Thyroid gland (tissue), 4 donors: ENCODE measurements around the gene NRARP. TPM values are rescaled to one million over a fixed set of nuclear protein-coding genes. Genes with fewer than 3 reads are reported as not detected.
A peak's percentile ranks its signal among the peaks of the same experiment; 100 is the strongest.

Source experiments
- DNase-seq, 2 donors: peaks; one replicate each; pipeline ENCODE4 v3.0.0-alpha.2; 2019
- H3K27ac ChIP-seq, 3 donors: fragments of 200-600 bp; sonication (generic); 1 replicate in 2 of 3; 2 replicates in 1 of 3; pipeline ENCODE4 v1.5.1; 2016 to 2019; ENCODE audit warnings: mild to moderate bottlenecking in 1 of 3, moderate library complexity in 1 of 3
- H3K27me3 ChIP-seq: fragments of 200-600 bp; sonication (generic); one replicate; pipeline ENCODE4 v1.5.1; 2019
- H3K36me3 ChIP-seq, 2 donors: fragments of 200-600 bp; sonication (generic); one replicate each; pipeline ENCODE4 v1.5.1; 2016 to 2019
- H3K4me1 ChIP-seq, 2 donors: fragments of 200-600 bp; sonication (generic); one replicate each; pipeline ENCODE4 v1.5.1; 2017 to 2019
- H3K4me3 ChIP-seq, 3 donors: fragments of 200-600 bp; sonication (generic); replicated peaks in 1 of 3; 1 replicate in 2 of 3; 2 replicates in 1 of 3; pipeline ENCODE4 v1.5.1; 2016; ENCODE audit warnings: mild to moderate bottlenecking in 1 of 3
- H3K9me3 ChIP-seq: fragments of 200-600 bp; sonication (generic); one replicate; pipeline ENCODE4 v1.5.1; 2017
- POLR2A ChIP-seq, 2 donors: fragments of 450-650 bp; IDR thresholded peaks; one replicate each; pipeline ENCODE4 v1.6.1; 2017; ENCODE audit warnings: antibody characterized with exemption in 2 of 2, mild to moderate bottlenecking in 2 of 2, moderate library complexity in 1 of 2
- WGBS, 2 donors: methylation state at CpG; one replicate each; pipeline ENCODE4 v1.1.5; 2017; 5-methylcytosine and 5-hydroxymethylcytosine counted together
- intact Hi-C: fragments of 100-400 bp; cut with DNase I; formaldehyde crosslinking; loops from one replicate; pipeline ENCODE4 v1.15.1; 2023
- total RNA-seq, 4 donors: library from RNA; depleted of rRNA; stranded (reverse); fragments of >200 nt; gene quantifications; one replicate each; pipeline ENCODE4 v1.2.3, GENCODE V29; 2016
- TF ChIP-seq, protein P1 (sequence below), 6 experiments: fragments of 200-600 bp in 3 of 6; fragments of 450-650 bp in 3 of 6; sonication (generic) in 3 of 6; IDR thresholded peaks; one replicate each; pipeline ENCODE4 v1.5.1; 2016 to 2019; ENCODE audit warnings: antibody characterized with exemption in 6 of 6, mild to moderate bottlenecking in 2 of 6, inconsistent platforms in 1 of 6, moderate library complexity in 1 of 6

NRARP gene
- total RNA-seq, 4 donors from 2014 or later, result 1.8 to 10.2 (median 6.8) TPM

DNA sequence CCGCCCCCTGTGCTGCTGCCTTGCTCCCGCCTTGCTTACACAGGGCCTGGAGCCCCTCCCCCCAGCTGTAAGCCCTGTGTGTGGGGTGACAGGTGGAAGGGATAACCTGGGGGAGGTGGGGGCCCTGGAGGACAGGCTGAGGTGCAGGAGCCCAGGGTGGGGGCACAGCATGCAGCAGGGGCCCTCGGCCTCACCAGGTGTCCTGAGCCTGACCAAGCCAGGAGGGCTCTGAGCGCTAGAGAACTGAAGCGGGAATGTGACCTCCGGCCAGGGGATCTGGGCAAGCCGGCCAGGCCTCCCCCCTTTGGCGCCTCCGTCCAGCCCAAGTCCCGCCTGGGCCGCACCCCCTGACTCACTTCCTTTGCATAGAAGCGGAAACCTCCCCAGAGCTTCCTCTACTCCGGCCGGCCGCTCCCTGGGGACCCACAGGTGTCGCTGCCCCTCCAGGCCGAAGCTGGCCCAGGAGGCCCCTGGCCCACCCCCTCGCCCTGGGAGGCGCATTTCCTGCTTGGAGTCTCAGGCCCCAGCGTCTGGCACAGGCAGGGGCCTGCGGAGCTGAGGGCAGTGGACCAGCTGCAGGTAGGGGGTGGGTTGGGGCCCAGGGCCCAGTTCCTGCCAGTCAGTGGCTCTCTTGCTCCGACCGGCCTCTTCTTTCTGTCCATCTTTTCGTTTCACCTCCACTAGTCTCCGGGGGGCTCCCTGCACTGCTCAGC lies 24.6 kb downstream of the NRARP start, which contains the start of gene TOR4A:
TOR4A (plus strand) TSS at position 398 of the 713 bp plus-strand sequence. CDS start 964 bp downstream, outside the sequence.
- H3K36me3 ChIP-seq, result peaks cover 7 to 9% of the 10 kb centered on the region in 2 donors
- DNase-seq, result peak; percentile 87 to 88
- H3K4me3 ChIP-seq, result peak within 1 kb of the TSS in 2 of 3 donors; percentile 12 to 40
- H3K9me3 ChIP-seq, result no peaks in the 10 kb centered on the region
- peak within 1 kb of the TSS; percentile 82 to 86 (median 86) for H3K27ac ChIP-seq
- H3K4me1 ChIP-seq, result peaks cover 32 to 39% of the 10 kb centered on the region in 2 donors
- WGBS, 2 donors, result 9 to 24% methylated on average over 9 of the region's 25 CpGs
- H3K27me3 ChIP-seq, result no peaks in the 10 kb centered on the region
- TF ChIP-seq, protein P1, sequence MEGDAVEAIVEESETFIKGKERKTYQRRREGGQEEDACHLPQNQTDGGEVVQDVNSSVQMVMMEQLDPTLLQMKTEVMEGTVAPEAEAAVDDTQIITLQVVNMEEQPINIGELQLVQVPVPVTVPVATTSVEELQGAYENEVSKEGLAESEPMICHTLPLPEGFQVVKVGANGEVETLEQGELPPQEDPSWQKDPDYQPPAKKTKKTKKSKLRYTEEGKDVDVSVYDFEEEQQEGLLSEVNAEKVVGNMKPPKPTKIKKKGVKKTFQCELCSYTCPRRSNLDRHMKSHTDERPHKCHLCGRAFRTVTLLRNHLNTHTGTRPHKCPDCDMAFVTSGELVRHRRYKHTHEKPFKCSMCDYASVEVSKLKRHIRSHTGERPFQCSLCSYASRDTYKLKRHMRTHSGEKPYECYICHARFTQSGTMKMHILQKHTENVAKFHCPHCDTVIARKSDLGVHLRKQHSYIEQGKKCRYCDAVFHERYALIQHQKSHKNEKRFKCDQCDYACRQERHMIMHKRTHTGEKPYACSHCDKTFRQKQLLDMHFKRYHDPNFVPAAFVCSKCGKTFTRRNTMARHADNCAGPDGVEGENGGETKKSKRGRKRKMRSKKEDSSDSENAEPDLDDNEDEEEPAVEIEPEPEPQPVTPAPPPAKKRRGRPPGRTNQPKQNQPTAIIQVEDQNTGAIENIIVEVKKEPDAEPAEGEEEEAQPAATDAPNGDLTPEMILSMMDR (IDR thresholded peaks at IDR 0.05), result peak in 3 of 6 experiments; percentile 17 to 20 (median 19)
- peak in 1 of 2 donors; percentile 49 for TF ChIP-seq POLR2A (IDR thresholded peaks at IDR 0.05)
- intact Hi-C loops, result no loop called here

DNA sequence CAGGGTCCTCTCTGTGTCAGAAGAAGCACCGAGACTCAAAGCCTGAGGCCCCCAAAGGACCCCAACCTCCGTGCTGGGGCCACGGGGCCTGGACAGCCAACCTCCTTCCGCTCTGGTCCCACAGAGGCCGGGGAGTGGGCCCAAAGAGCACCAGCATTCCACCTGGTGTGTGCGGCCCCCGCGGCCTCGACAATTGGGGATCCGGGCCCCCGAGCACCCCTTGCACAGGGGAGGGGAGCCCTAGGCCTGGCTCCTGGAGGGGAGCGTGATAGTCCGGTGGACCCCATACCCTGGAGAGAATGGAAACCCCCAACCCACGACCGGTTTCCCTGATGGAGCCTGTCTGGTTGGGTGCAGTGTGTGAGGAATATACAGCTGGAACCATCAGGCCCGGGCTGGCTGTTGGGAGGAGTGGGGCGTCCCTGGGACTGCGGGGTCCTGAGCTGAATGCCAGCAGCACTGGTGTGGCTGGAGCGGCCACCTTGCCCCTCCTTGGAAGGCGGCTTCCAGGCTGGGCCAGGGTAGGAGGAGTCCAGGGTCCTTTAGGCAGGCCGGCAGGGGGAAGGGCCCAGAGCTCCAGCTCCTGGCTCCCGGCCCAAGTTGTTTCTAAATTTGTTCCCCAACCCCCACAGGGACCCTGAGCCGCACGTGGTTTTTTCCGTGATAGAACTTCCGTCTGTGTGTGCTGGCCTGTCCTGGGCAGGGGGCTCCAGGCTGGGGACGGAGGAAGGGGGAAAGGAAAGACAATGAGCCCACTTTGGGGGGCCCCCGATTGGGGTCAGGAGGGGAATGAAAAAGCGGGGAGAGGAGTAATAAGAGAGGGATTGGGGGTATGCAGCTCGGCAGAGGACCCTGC lies 25.4 kb downstream of the NRARP start:
- Histone ChIP-seq H3K27me3 (no peaks in the 10 kb centered on the region), H3K9me3 (no peaks in the 10 kb centered on the region), H3K27ac (peak overlapping the region; percentile 82 to 86 (median 86)), H3K36me3 (peaks cover 11 to 15% of the 10 kb centered on the region in 2 donors), H3K4me3 (peak overlapping the region in 1 of 3 donors; percentile 40), H3K4me1 (peaks cover 32 to 39% of the 10 kb centered on the region in 2 donors)
- intact Hi-C loops, result no loop called here
- WGBS, 2 donors, result 9 to 13% methylated on average over 11 to 12 of the region's 30 CpGs
- no peak for TF ChIP-seq POLR2A (IDR thresholded peaks at IDR 0.05)
- TF ChIP-seq, protein P1 (IDR thresholded peaks at IDR 0.05), result no peak
- peak; percentile 91 for DNase-seq

DNA sequence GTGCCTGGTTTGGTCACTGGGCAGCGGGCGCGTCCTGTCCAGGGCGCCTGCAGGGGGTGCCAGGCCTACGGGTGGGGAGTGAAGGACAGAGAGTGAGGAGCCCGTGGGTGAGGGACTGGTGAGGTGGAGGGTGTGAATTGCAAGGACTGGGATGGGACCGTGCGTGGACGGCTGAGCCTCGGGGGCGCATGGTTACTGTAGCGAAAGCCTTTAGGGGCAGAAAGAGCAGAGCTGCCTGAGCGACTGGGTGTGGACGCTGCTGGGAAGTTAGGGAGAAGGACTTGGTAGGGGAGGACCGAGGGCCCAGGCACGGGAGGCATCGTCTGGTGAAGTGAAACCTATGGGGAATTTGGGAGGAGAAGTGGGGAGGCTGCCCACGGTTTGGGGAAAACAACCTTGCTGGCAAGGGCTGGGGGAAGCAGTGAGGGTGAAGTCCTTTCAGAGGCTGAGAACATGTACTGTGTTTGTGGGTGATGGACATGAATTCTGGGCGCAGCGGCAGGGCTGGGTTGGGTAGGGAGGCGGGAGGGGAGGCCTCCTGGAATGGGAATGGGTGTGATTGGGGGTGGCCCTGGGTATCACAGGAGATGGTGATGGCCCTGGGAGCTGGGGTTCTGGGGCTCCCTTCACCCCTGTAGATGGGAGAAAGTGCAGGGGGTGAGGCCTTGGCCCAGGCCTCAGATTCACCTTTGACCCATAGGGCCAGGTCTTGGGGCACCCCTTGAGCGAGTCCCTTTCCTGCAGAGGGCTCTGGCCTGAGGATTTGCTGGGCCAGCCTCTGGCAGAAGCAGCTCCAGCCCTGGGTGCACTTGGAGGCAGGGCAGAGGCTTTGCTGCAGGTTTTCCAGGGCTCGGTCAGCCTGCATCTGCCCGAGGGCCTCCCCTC lies 26.2 kb downstream of the NRARP start:
- TF ChIP-seq POLR2A (IDR thresholded peaks at IDR 0.05), result no peak
- TF ChIP-seq, protein P1 (IDR thresholded peaks at IDR 0.05), result no peak
- 81 to 83% methylated on average over 21 to 22 of the region's 24 CpGs for WGBS, 2 donors
- no peaks in the 10 kb centered on the region for H3K27me3 ChIP-seq

DNA sequence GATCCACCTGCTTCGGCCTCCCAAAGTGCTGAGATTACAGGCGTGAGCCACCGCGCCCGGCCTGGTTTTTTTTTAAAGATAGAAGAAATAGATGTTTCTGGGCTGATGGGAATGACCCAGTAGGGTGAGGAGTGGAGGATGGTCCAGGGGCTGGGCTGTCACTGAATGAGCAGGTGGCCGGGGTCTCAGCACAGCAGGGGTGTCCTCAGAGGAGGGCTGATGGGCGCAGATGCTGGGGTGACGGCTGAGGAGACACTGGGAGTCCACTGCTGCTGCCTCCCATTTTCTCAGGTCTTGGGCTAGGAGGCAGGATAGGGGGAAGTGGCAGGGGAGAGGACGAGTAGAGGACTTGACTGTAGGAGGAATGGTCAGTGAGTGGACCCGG lies 26.9 kb downstream of the NRARP start:
- intact Hi-C loops, result no loop called here
- DNase-seq, result no peak
- Histone ChIP-seq H3K27ac (peak overlapping the region in 2 of 3 donors; percentile 30 to 72), H3K4me3 (no peak overlapping the region), H3K9me3 (no peaks in the 10 kb centered on the region), H3K27me3 (no peaks in the 10 kb centered on the region), H3K36me3 (peaks cover 11 to 15% of the 10 kb centered on the region in 2 donors), H3K4me1 (peaks cover 32 to 39% of the 10 kb centered on the region in 2 donors)
- TF ChIP-seq POLR2A (IDR thresholded peaks at IDR 0.05), result no peak
- TF ChIP-seq, protein P1 (IDR thresholded peaks at IDR 0.05), result no peak
- 74 to 84% methylated on average over 10 of the region's 10 CpGs for WGBS, 2 donors

More for the DNA sequence above, 26.2 kb downstream of the NRARP start:
- Histone ChIP-seq H3K4me3 (no peak overlapping the region), H3K9me3 (no peaks in the 10 kb centered on the region), H3K4me1 (peaks cover 32 to 39% of the 10 kb centered on the region in 2 donors), H3K27ac (peak overlapping the region in 2 of 3 donors; percentile 82 to 86), H3K36me3 (peaks cover 11 to 15% of the 10 kb centered on the region in 2 donors)
- DNase-seq, result peak in 1 of 2 donors; percentile 38
- intact Hi-C loops, result no loop called here
